GM23338 (cell line): ENCODE data around the gene PDE4B. TPM values are rescaled to one million over a fixed set of nuclear protein-coding genes. Genes with fewer than 3 reads are reported as not detected.

Experiments
- ATAC-seq: fragments of 200-7000 bp; cut with Tn5 transposase; 3 replicates; pipeline ENCODE4 v1.9.1; 2020
- DNase-seq: peaks from one replicate; pipeline ENCODE4 v3.0.0-alpha.2; 2015; ENCODE audit warnings: low spot score
- H2AFZ ChIP-seq: fragments of 200-600 bp; sonication (generic); 2 replicates; pipeline ENCODE4 v1.8.0; 2016; ENCODE audit warnings: antibody characterized with exemption, mild to moderate bottlenecking, moderate library complexity
- H3F3A ChIP-seq: fragments of 200-600 bp; sonication (generic); replicated peaks from 2 replicates; pipeline ENCODE4 v1.8.0; 2017; ENCODE audit warnings: antibody characterized with exemption, mixed run types, low read depth
- H3K27ac ChIP-seq: fragments of 200-600 bp; sonication (generic); 2 replicates; pipeline ENCODE4 v1.6.1; 2016; ENCODE audit warnings: low read depth
- H3K27me3 ChIP-seq: fragments of 200-600 bp; sonication (generic); 2 replicates; pipeline ENCODE4 v1.8.0; 2016; ENCODE audit warnings: mild to moderate bottlenecking, mixed run types, moderate library complexity; ENCODE audit not compliant: insufficient read depth
- H3K36me3 ChIP-seq: fragments of 200-600 bp; sonication (generic); 2 replicates; pipeline ENCODE4 v1.8.0; 2016; ENCODE audit warnings: mild to moderate bottlenecking; ENCODE audit not compliant: insufficient read depth
- H3K4me1 ChIP-seq: fragments of 200-600 bp; sonication (generic); 2 replicates; pipeline ENCODE4 v1.8.0; 2016; ENCODE audit warnings: mild to moderate bottlenecking, moderate library complexity; ENCODE audit not compliant: insufficient read depth
- H3K4me2 ChIP-seq: fragments of 200-600 bp; sonication (generic); 2 replicates; pipeline ENCODE4 v1.7.1; 2017; ENCODE audit warnings: mixed run types
- H3K4me3 ChIP-seq: fragments of 200-600 bp; sonication (generic); 2 replicates; pipeline ENCODE4 v1.6.1; 2016; ENCODE audit warnings: mixed run types
- H3K79me2 ChIP-seq: fragments of 200-600 bp; sonication (generic); replicated peaks from 2 replicates; pipeline ENCODE4 v1.8.0; 2017; ENCODE audit warnings: mild to moderate bottlenecking; ENCODE audit not compliant: insufficient read depth
- H3K9me2 ChIP-seq: fragments of 200-600 bp; sonication (generic); 2 replicates; pipeline ENCODE4 v1.8.0; 2017; ENCODE audit not compliant: insufficient read depth
- H4K20me1 ChIP-seq: fragments of 200-600 bp; sonication (generic); replicated peaks from 2 replicates; pipeline ENCODE4 v1.8.0; 2017; ENCODE audit warnings: mild to moderate bottlenecking; ENCODE audit not compliant: insufficient read depth
- H3K27ac Mint-ChIP-seq: 2 replicates; pipeline ENCODE4 v1.8.0; 2020; ENCODE audit warnings: inconsistent platforms, mild to moderate bottlenecking, moderate library complexity, mixed read lengths
- H3K27me3 Mint-ChIP-seq: 3 replicates; pipeline ENCODE4 v1.8.0; 2022; ENCODE audit warnings: low read depth, mild to moderate bottlenecking, moderate library complexity, mixed read lengths, inconsistent platforms; ENCODE audit not compliant: insufficient read depth, poor library complexity
- H3K36me3 Mint-ChIP-seq: 3 replicates; pipeline ENCODE4 v1.8.0; 2021; ENCODE audit warnings: low read depth, mild to moderate bottlenecking, inconsistent platforms, moderate library complexity, mixed read lengths
- H3K4me1 Mint-ChIP-seq: 3 replicates; pipeline ENCODE4 v1.8.0; 2020; ENCODE audit warnings: mild to moderate bottlenecking, inconsistent platforms, mixed read lengths
- H3K4me3 Mint-ChIP-seq: 3 replicates; pipeline ENCODE4 v1.8.0; 2021; ENCODE audit warnings: moderate library complexity, mild to moderate bottlenecking, inconsistent platforms, mixed read lengths
- H3K9me3 Mint-ChIP-seq: 3 replicates; pipeline ENCODE4 v1.8.0; 2020; ENCODE audit warnings: moderate library complexity, mild to moderate bottlenecking, inconsistent platforms, mixed read lengths
- ETS1 ChIP-seq: IDR thresholded peaks from 2 replicates; pipeline ENCODE4 v1.6.1; 2016; ENCODE audit warnings: antibody characterized with exemption
- EZH2 ChIP-seq: fragments of 200-600 bp; sonication (generic); IDR thresholded peaks from one replicate; pipeline ENCODE4 v1.8.0; 2017; ENCODE audit warnings: antibody characterized with exemption, mild to moderate bottlenecking, low read depth; ENCODE audit not compliant: unreplicated experiment
- EZH2phosphoT487 ChIP-seq: fragments of 200-600 bp; sonication (generic); IDR thresholded peaks from one replicate; pipeline ENCODE4 v1.8.1; 2018; ENCODE audit warnings: antibody characterized with exemption; ENCODE audit not compliant: unreplicated experiment
- JUNB ChIP-seq: IDR thresholded peaks from one replicate; pipeline ENCODE4 v1.6.1; 2016; ENCODE audit warnings: antibody characterized with exemption; ENCODE audit not compliant: unreplicated experiment
- NANOG ChIP-seq: IDR thresholded peaks from 2 replicates; pipeline ENCODE4 v1.6.1; 2016; ENCODE audit warnings: antibody characterized with exemption, borderline replicate concordance
- POLR2AphosphoS5 ChIP-seq: IDR thresholded peaks from 2 replicates; pipeline ENCODE4 v1.6.1; 2016; ENCODE audit warnings: antibody characterized with exemption, low read depth
- STAT1 ChIP-seq: IDR thresholded peaks from one replicate; pipeline ENCODE4 v1.6.1; 2016; ENCODE audit warnings: antibody characterized with exemption; ENCODE audit not compliant: unreplicated experiment
- ZNF462 ChIP-seq: fragments of 250-450 bp; sonication (Bioruptor Pico); IDR thresholded peaks from 2 replicates; pipeline ENCODE4 v1.5.0; 2020; ENCODE audit warnings: mild to moderate bottlenecking, moderate library complexity
- polyA plus RNA-seq: library from polyadenylated mRNA; unstranded; fragments of >200 nt; fragmentation: Nextera tagmentation; extraction: Ambion mirVana; gene quantifications from 2 replicates; pipeline ENCODE4 v1.2.1, GENCODE V29; 2016
- total RNA-seq: library from RNA; depleted of rRNA; stranded (reverse); fragments of >200 nt; shearing (Covaris generic); gene quantifications from 2 replicates; pipeline ENCODE4 v1.2.3, GENCODE V29; 2014

Gene PDE4B
- total and polyA plus RNA-seq, 2 experiments from 2014 or later = 14.0 to 25.6 TPM

GRCh38 chr1:65971547-65971946 is 178.9 kb downstream of the PDE4B start:
- no peaks in the 10 kb centered on the region for H3K27me3 ChIP-seq
- Mint-ChIP-seq H3K27me3 (peaks cover 4% of the 10 kb centered on the region), H3K27ac (no peak overlapping the region), H3K4me3 (no peak overlapping the region), H3K9me3 (peaks cover 31% of the 10 kb centered on the region), H3K4me1 (no peaks in the 10 kb centered on the region), H3K36me3 (peaks cover 12% of the 10 kb centered on the region)
- no peak overlapping the region for H3K4me2 ChIP-seq
- H3K27ac ChIP-seq = no peak overlapping the region
- no peaks in the 10 kb centered on the region for H3F3A ChIP-seq
- H3K4me1 ChIP-seq = no peaks in the 10 kb centered on the region
- no peak overlapping the region for H2AFZ ChIP-seq
- no peaks in the 10 kb centered on the region for H3K79me2 ChIP-seq
- no peaks in the 10 kb centered on the region for H4K20me1 ChIP-seq
- H3K9me2 ChIP-seq = peaks cover 4% of the 10 kb centered on the region; the same call in 1 of the 2 replicates
- no peak overlapping the region for H3K4me3 ChIP-seq
- ATAC-seq = no peak
- DNase-seq = no peak
- no peak for TF ChIP-seq NANOG
- TF ChIP-seq JUNB = no peak
- no peak for TF ChIP-seq STAT1
- TF ChIP-seq POLR2AphosphoS5 = no peak
- no peak for TF ChIP-seq ETS1
- TF ChIP-seq ZNF462 (CRISPR knock-in tag) = no peak
- no peak for TF ChIP-seq EZH2
- no peak for TF ChIP-seq EZH2phosphoT487
- H3K36me3 ChIP-seq = no peaks in the 10 kb centered on the region
